HEK293T (cell line): Measurements from ENCODE around the gene SLC4A2.

Experiments
- ARNT ChIP-seq: fragments of 450-650 bp; IDR thresholded peaks from 2 replicates; pipeline ENCODE4 v1.6.1; 2017; ENCODE audit warnings: mild to moderate bottlenecking
- BHLHE40 ChIP-seq: fragments of 450-650 bp; IDR thresholded peaks from 2 replicates; pipeline ENCODE4 v1.6.1; 2016; ENCODE audit warnings: mild to moderate bottlenecking, moderate library complexity, borderline replicate concordance
- CTBP1 ChIP-seq: fragments of 450-650 bp; IDR thresholded peaks from 2 replicates; pipeline ENCODE4 v1.6.1; 2016; ENCODE audit warnings: borderline replicate concordance
- ELF4 ChIP-seq: fragments of 450-650 bp; IDR thresholded peaks from 2 replicates; pipeline ENCODE4 v1.6.1; 2017; ENCODE audit warnings: antibody characterized with exemption
- FOXA1 ChIP-seq: fragments of 450-650 bp; IDR thresholded peaks from 2 replicates; pipeline ENCODE4 v1.6.1; 2016; ENCODE audit warnings: mild to moderate bottlenecking
- FOXK2 ChIP-seq: fragments of 450-650 bp; IDR thresholded peaks from 2 replicates; pipeline ENCODE4 v1.6.1; 2016; ENCODE audit warnings: mild to moderate bottlenecking
- FOXM1 ChIP-seq: fragments of 450-650 bp; IDR thresholded peaks from 2 replicates; pipeline ENCODE4 v1.6.1; 2017; ENCODE audit warnings: mild to moderate bottlenecking, borderline replicate concordance
- LEF1 ChIP-seq: fragments of 450-650 bp; IDR thresholded peaks from 2 replicates; pipeline ENCODE4 v1.6.1; 2017; ENCODE audit warnings: mild to moderate bottlenecking, borderline replicate concordance
- NFRKB ChIP-seq: fragments of 450-650 bp; IDR thresholded peaks from 2 replicates; pipeline ENCODE4 v1.6.1; 2016; ENCODE audit warnings: mild to moderate bottlenecking, moderate library complexity
- SP1 ChIP-seq: fragments of 450-650 bp; IDR thresholded peaks from 2 replicates; pipeline ENCODE4 v1.6.1; 2017
- SUZ12 ChIP-seq: fragments of 450-650 bp; IDR thresholded peaks from 2 replicates; pipeline ENCODE4 v1.6.1; 2016; ENCODE audit warnings: mild to moderate bottlenecking

DNA sequence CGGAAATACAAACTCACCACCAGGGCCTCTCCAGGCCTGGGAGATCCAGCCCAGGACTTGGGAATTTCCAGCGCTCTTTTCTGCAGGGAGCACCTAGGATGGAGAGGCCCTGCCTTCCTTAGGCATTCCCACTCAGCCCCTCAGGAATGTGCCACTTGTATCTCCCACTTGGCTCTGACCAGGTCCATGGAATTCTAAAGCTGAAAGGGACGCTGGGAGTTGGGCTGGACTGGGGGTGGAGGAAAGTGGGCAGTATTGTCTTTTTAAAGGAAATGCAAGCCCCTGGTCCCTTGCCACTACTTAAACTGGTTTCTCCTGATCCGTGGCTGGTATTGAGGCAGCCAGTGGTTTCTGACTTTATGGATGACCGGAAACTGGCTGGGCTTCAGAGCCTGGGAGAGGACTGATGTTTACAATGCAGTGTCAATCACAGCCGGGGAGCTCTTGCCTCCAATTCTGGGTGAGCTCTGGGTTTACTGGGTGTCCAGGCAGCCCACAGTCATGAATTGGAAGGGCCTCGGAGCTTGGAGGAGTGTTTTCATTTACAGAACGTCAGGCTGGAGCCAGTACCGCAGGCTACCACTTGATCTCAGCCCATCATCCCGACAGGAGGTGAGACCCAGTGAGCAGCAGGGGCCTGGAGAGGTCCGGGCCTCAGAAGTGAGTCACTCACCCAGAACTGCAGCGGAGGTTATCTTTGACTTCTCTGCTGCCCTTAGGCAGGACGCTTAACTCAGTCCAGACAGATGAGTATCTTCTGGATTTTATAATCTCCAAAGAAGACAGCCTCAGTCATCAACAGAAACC, 54.2 kb downstream of the SLC4A2 start:
- TF ChIP-seq NFRKB (no peak), SUZ12 (no peak), ELF4 (no peak), FOXA1 (no peak), SP1 (no peak), ARNT (no peak), LEF1 (no peak), FOXM1 (no peak), FOXK2 (no peak), BHLHE40 (no peak), CTBP1 (no peak)
